GM12891 (cell line): ENCODE results near the gene MRPL9.

ENCODE experiments used
- PAX5 ChIP-seq: IDR thresholded peaks from 2 replicates; pipeline ENCODE4 v1.6.1; 2011; ENCODE audit warnings: low read length, moderate library complexity, mild to moderate bottlenecking; ENCODE audit not compliant: insufficient read depth, severe bottlenecking
- POLR2A ChIP-seq: IDR thresholded peaks from 2 replicates; pipeline ENCODE4 v1.6.1; 2011; ENCODE audit warnings: low read depth, low read length, control low read depth
- POLR2AphosphoS5 ChIP-seq: IDR thresholded peaks from 2 replicates; pipeline ENCODE4 v1.6.1; 2011; ENCODE audit warnings: low read depth, low read length, control low read depth
- POU2F2 ChIP-seq: IDR thresholded peaks from 2 replicates; pipeline ENCODE4 v1.6.1; 2011; ENCODE audit warnings: low read depth, mild to moderate bottlenecking, control low read depth, low read length, moderate library complexity
- SPI1 ChIP-seq: IDR thresholded peaks from 2 replicates; pipeline ENCODE4 v1.6.1; 2011; ENCODE audit warnings: low read depth, low read length, control low read depth
- TAF1 ChIP-seq: IDR thresholded peaks from 2 replicates; pipeline ENCODE4 v1.6.1; 2011; ENCODE audit warnings: low read depth, low read length, control low read depth

- TF ChIP-seq POLR2AphosphoS5 (no peak), POLR2A (no peak), TAF1 (no peak), SPI1 (no peak), POU2F2 (no peak), PAX5 (no peak)
These were observed 33.4 kb downstream of the MRPL9 start for GRCh38 chr1:151729966-151730291.
